GM19467 (cell line): Measurements from ENCODE around the gene CYTH4.

ENCODE experiments used
- ATAC-seq: cut with Tn5 transposase; IDR thresholded peaks from one replicate; pipeline ENCODE4 v1.9.1; 2021; ENCODE audit warnings: mild to moderate bottlenecking, moderate library complexity; ENCODE audit not compliant: unreplicated experiment

The CYTH4 gene

GRCh38 chr22:37269936-37270678, 12.2 kb upstream of the CYTH4 start:
- no peak for ATAC-seq

- no peak for ATAC-seq
These were observed 11.2 kb upstream of the CYTH4 start for GRCh38 chr22:37270928-37271650.

- no peak for ATAC-seq
These were observed 9.0 kb upstream of the CYTH4 start for GRCh38 chr22:37273126-37273845.

- ATAC-seq: no peak
These were observed 8.5 kb upstream of the CYTH4 start for GRCh38 chr22:37273846-37274225.

- no peak for ATAC-seq
These were observed 7.9 kb upstream of the CYTH4 start for GRCh38 chr22:37274380-37274862.

GRCh38 chr22:37275134-37275533, 7.2 kb upstream of the CYTH4 start:
- no peak for ATAC-seq

GRCh38 chr22:37275622-37276021, 6.7 kb upstream of the CYTH4 start:
- ATAC-seq: no peak

GRCh38 chr22:37276776-37277175, 5.5 kb upstream of the CYTH4 start:
- no peak for ATAC-seq

GRCh38 chr22:37277384-37277783, 4.9 kb upstream of the CYTH4 start:
- no peak for ATAC-seq

GRCh38 chr22:37278261-37278660, 4.0 kb upstream of the CYTH4 start:
- no peak for ATAC-seq

- ATAC-seq: no peak
These were observed 2.8 kb upstream of the CYTH4 start for GRCh38 chr22:37279331-37280181.

GRCh38 chr22:37280718-37281117, 1.6 kb upstream of the CYTH4 start:
- no peak for ATAC-seq

- no peak for ATAC-seq
These were observed 1.1 kb upstream of the CYTH4 start for GRCh38 chr22:37281195-37281594.

GRCh38 chr22:37281646-37282384, 493 bp upstream of the CYTH4 start:
- no peak for ATAC-seq

- ATAC-seq: no peak
These were observed 1.2 kb downstream of the CYTH4 start for GRCh38 chr22:37283393-37283937.

- no peak for ATAC-seq
These were observed 2.0 kb downstream of the CYTH4 start for GRCh38 chr22:37284126-37284804.

- ATAC-seq: no peak
These were observed 2.6 kb downstream of the CYTH4 start for GRCh38 chr22:37284805-37285355.

- ATAC-seq: no peak
These were observed 3.6 kb downstream of the CYTH4 start for GRCh38 chr22:37285937-37286336.

- no peak for ATAC-seq
These were observed 5.2 kb downstream of the CYTH4 start for GRCh38 chr22:37287550-37287951.
